HepG2 (cell line): ENCODE measurements around the gene TRMT1L. TPM values are rescaled to one million over a fixed set of nuclear protein-coding genes. Genes with fewer than 3 reads are reported as not detected.

ENCODE experiments used
- ATAC-seq: fragments of 200-7000 bp; cut with Tn5 transposase; 3 replicates; pipeline ENCODE4 v1.9.1; 2020; ENCODE audit warnings: mild to moderate bottlenecking, moderate library complexity
- BruUV-seq: library from RNA; stranded (reverse); fragments of 400-500 nt; replicated peaks from 2 replicates; lab custom pipeline; 2021; lab: Mats Ljungman, UMichigan
- CTCF ChIA-PET: fragments of 300-600 bp; formaldehyde crosslinking; extraction: SDS; loops from one replicate; lab custom pipeline; 2021; ENCODE audit warnings: low total read pairs, inconsistent platforms, low intra/inter-chr PET ratio; lab: Yijun Ruan, JAX
- POLR2A ChIA-PET: fragments of 350-600 bp; sonication (Branson Sonifier 250); formaldehyde crosslinking; loops from one replicate; lab custom pipeline; 2020; ENCODE audit warnings: antibody characterized with exemption, inconsistent platforms; lab: Yijun Ruan, JAX
- DNase-seq: peaks from one replicate; pipeline ENCODE4 v3.0.0-alpha.2; 2015; ENCODE audit warnings: low spot score
- FAIRE-seq: peaks from 3 replicates; lab custom pipeline; 2011; peaks lifted over from hg19 to GRCh38; lab: Jason Lieb, UNC
- H2AFZ ChIP-seq: one replicate; pipeline ENCODE4 v1.6.1; 2011; ENCODE audit warnings: low read length, inconsistent platforms
- H3K27ac ChIP-seq: fragments of 300-600 bp; 3 replicates; pipeline ENCODE4 v1.8.0; 2011; ENCODE audit warnings: mixed run types, mild to moderate bottlenecking, mixed read lengths, low read length, inconsistent platforms; ENCODE audit not compliant: insufficient read depth; ENCODE audit errors: extremely low read length
- H3K27me3 ChIP-seq, 2 experiments: fragments of 200-600 bp in 1 of 2; 2 replicates in 1 of 2; 3 replicates in 1 of 2; pipeline versions ENCODE4 v1.6.0 to v1.8.0; 2011; ENCODE audit warnings: low read length in 2 of 2, mild to moderate bottlenecking in 2 of 2, moderate library complexity in 2 of 2, inconsistent platforms in 1 of 2; ENCODE audit not compliant: insufficient read depth in 2 of 2, control insufficient read depth in 1 of 2
- H3K36me3 ChIP-seq, 2 experiments: fragments of 200-600 bp in 1 of 2; replicated peaks in 1 of 2; 2 replicates in 1 of 2; 3 replicates in 1 of 2; pipeline versions ENCODE4 v1.5.1 to v1.8.0; 2011; ENCODE audit warnings: low read length in 2 of 2, inconsistent platforms in 1 of 2; ENCODE audit not compliant: insufficient read depth in 2 of 2, control insufficient read depth in 1 of 2
- H3K4me1 ChIP-seq: 2 replicates; pipeline ENCODE4 v1.5.1; 2012; ENCODE audit warnings: low read length, inconsistent platforms; ENCODE audit not compliant: insufficient read depth
- H3K4me2 ChIP-seq: 2 replicates; pipeline ENCODE4 v1.6.0; 2011; ENCODE audit warnings: low read depth, low read length, inconsistent platforms
- H3K4me3 ChIP-seq, 3 experiments: fragments of 200-600 bp in 1 of 3; sonication (generic), shearing (Covaris generic) in 1 of 3; replicated peaks in 1 of 3; 2 replicates each; pipeline ENCODE4 v1.5.1; 2011 to 2016; ENCODE audit warnings: low read length in 3 of 3, inconsistent platforms in 2 of 3, low read depth in 2 of 3, mild to moderate bottlenecking in 2 of 3, control low read depth in 1 of 3, mixed read lengths in 1 of 3; ENCODE audit not compliant: insufficient read depth in 1 of 3
- H3K79me2 ChIP-seq: one replicate; pipeline ENCODE4 v1.6.1; 2011; ENCODE audit warnings: low read length, inconsistent platforms; ENCODE audit not compliant: insufficient read depth
- H3K9ac ChIP-seq: 2 replicates; pipeline ENCODE4 v1.6.0; 2011; ENCODE audit warnings: mild to moderate bottlenecking, low read depth, low read length, inconsistent platforms; ENCODE audit not compliant: insufficient read depth
- H3K9me3 ChIP-seq: 2 replicates; pipeline ENCODE4 v1.5.1; 2012; ENCODE audit warnings: mild to moderate bottlenecking, low read length
- H4K20me1 ChIP-seq: 2 replicates; pipeline ENCODE4 v1.6.0; 2011; ENCODE audit warnings: inconsistent platforms, mild to moderate bottlenecking, low read length, moderate library complexity; ENCODE audit not compliant: insufficient read depth
- ATRX ChIP-seq: sonication (generic); formaldehyde crosslinking; IDR thresholded peaks from 2 replicates; pipeline ENCODE4 v1.4.0; 2020; ENCODE audit warnings: missing genetic modification reagents, borderline replicate concordance
- ETV6 ChIP-seq: sonication (generic); formaldehyde crosslinking; conservative IDR thresholded peaks from 2 replicates; pipeline ENCODE4 v1.4.0; 2020; ENCODE audit warnings: missing genetic modification reagents
- MAFK ChIP-seq, 2 experiments: IDR thresholded peaks in 1 of 2; conservative IDR thresholded peaks in 1 of 2; 2 replicates each; pipeline ENCODE4 v1.6.1; 2011; ENCODE audit warnings: improper control_type of control experiment in 2 of 2, low read length in 2 of 2
- RNF219 ChIP-seq: sonication (generic); formaldehyde crosslinking; IDR thresholded peaks from 2 replicates; pipeline ENCODE4 v1.5.0; 2020; ENCODE audit warnings: mild to moderate bottlenecking, missing genetic modification reagents
- ZNF770 ChIP-seq: sonication (generic); formaldehyde crosslinking; IDR thresholded peaks from 2 replicates; pipeline ENCODE4 v1.5.0; 2020; ENCODE audit warnings: mild to moderate bottlenecking, missing genetic modification reagents
- WGBS: methylation state at CpG from one replicate; pipeline ENCODE4 v1.1.6; 2017; ENCODE audit warnings: low lambda C conversion rate; 5-methylcytosine and 5-hydroxymethylcytosine counted together
- in situ Hi-C: cut with HindIII; loops from 2 replicates; pipeline ENCODE4 v1.10.0; 2017; ENCODE audit warnings: low pct_unique_long_range_greater_than_20kb; ENCODE audit not compliant: extremely low pct_ligation_motif_present
- intact Hi-C: fragments of 100-400 bp; cut with micrococcal nuclease; formaldehyde crosslinking; loops from one replicate; pipeline ENCODE4 v1.10.0; 2022; ENCODE audit not compliant: unreplicated experiment
- polyA plus RNA-seq, 8 experiments: library from polyadenylated mRNA; depleted of rRNA in 3 of 8; stranded (reverse) in 7 of 8; unstranded in 1 of 8; fragments of >200 nt; fragmentation: Illumina TruSeq in 4 of 8; extraction: Trizol in 4 of 8; gene quantifications; 2 replicates each; pipeline versions ENCODE4 v1.2.1 to v1.2.3, GENCODE V29; 2011 to 2016; ENCODE audit warnings: low read depth in 4 of 8, missing spikeins in 1 of 8, mixed read lengths in 1 of 8; ENCODE audit not compliant: insufficient read depth in 1 of 8
- total RNA-seq, 5 experiments: library from RNA; depleted of rRNA; stranded (reverse); fragments of >200 nt; fragmentation: Illumina TruSeq; extraction: Trizol; gene quantifications; 2 replicates each; pipeline ENCODE4 v1.2.3, GENCODE V29; 2016; ENCODE audit warnings: low read depth in 1 of 5

TRMT1L gene
- total and polyA plus RNA-seq, 2 of the 13 experiments (the other 11 are each of a cell fraction or from before 2014, with no cell fraction given) = 17.9 to 19.2 TPM

GRCh38 chr1:185137896-185138545 lies 18.7 kb downstream of the TRMT1L start:
- no peaks in the 10 kb centered on the region for H3K79me2 ChIP-seq
- H2AFZ ChIP-seq = no peak overlapping the region
- TF ChIP-seq MAFK (conservative IDR thresholded peaks at IDR 0.05 in 1 of 2, IDR thresholded peaks at IDR 0.05 in 1 of 2; ENCODE audit: low read length in 2 of 2) (peak in 1 of 2 experiments; percentile 12; a peak in 1 of 4 replicates), ZNF770 (CRISPR knock-in tag) (no peak), ETV6 (CRISPR knock-in tag) (no peak), ATRX (CRISPR knock-in tag) (no peak), RNF219 (no peak)
- no peaks in the 10 kb centered on the region for H3K4me1 ChIP-seq
- no peak overlapping the region for H3K4me3 ChIP-seq
- BruUV-seq = no TSS peak
- FAIRE-seq (no peak), ATAC-seq (no peak), DNase-seq (no peak)
- peaks cover 2 to 25% of the 10 kb centered on the region in 2 experiments; a peak in 3 of 5 replicates for H3K36me3 ChIP-seq
- CTCF ChIA-PET = no interaction called here
- 98% methylated on average over 1 of the region's 1 CpG for WGBS
- no peaks in the 10 kb centered on the region for H3K9me3 ChIP-seq
- in situ Hi-C loops (no loop called here), intact Hi-C loops (no loop called here)
- H3K9ac ChIP-seq = no peak overlapping the region
- POLR2A ChIA-PET = no interaction called here
- no peak overlapping the region for H3K4me2 ChIP-seq
- H3K27me3 ChIP-seq = no peaks in the 10 kb centered on the region
- H4K20me1 ChIP-seq = no peaks in the 10 kb centered on the region
- H3K27ac ChIP-seq = no peak overlapping the region
